Measurements from ENCODE around the gene C10orf67.
"Not testable (repeated sequence)": the region's sequence is repeated elsewhere in the genome, so short reads cannot be mapped to it uniquely, and the experiment has no call there.

The C10orf67 gene

GRCh38 chr10:23263441-23264164 lies 81.0 kb downstream of the C10orf67 start:
- DNase-seq: no peak

GRCh38 chr10:23262928-23263327 lies 81.7 kb downstream of the C10orf67 start:
- no peak for DNase-seq

- DNase-seq: no peak
Measured at GRCh38 chr10:23258516-23258915, 86.1 kb downstream of the C10orf67 start.

- no peak for DNase-seq
Measured at GRCh38 chr10:23253780-23254179, 90.8 kb downstream of the C10orf67 start.

GRCh38 chr10:23252859-23253258 lies 91.7 kb downstream of the C10orf67 start:
- DNase-seq: not testable (repeated sequence)

GRCh38 chr10:23241779-23242178 lies 102.8 kb downstream of the C10orf67 start:
- not testable (repeated sequence) for DNase-seq

- no peak for DNase-seq
Measured at GRCh38 chr10:23238015-23238414, 106.6 kb downstream of the C10orf67 start.

- no peak for DNase-seq
Measured at GRCh38 chr10:23230582-23230981, 114.0 kb downstream of the C10orf67 start.

GRCh38 chr10:23217471-23217870 lies 127.1 kb downstream of the C10orf67 start:
- no peak for DNase-seq

- DNase-seq: no peak
Measured at GRCh38 chr10:23205972-23206642, 138.5 kb downstream of the C10orf67 start.

- DNase-seq: no peak
Measured at GRCh38 chr10:23204773-23205172, 139.8 kb downstream of the C10orf67 start.

- DNase-seq: no peak
Measured at GRCh38 chr10:23203369-23204325, 140.9 kb downstream of the C10orf67 start.

- no peak for DNase-seq
Measured at GRCh38 chr10:23202779-23203178, 141.8 kb downstream of the C10orf67 start.

- no peak for DNase-seq
Measured at GRCh38 chr10:23201837-23202236, 142.8 kb downstream of the C10orf67 start.

GRCh38 chr10:23200997-23201652 lies 143.5 kb downstream of the C10orf67 start:
- no peak for DNase-seq

GRCh38 chr10:23200586-23200985 lies 144.0 kb downstream of the C10orf67 start:
- DNase-seq: no peak

GRCh38 chr10:23199768-23200511 lies 144.7 kb downstream of the C10orf67 start:
- peak; percentile 41 for DNase-seq

GRCh38 chr10:23198940-23199767 lies 145.4 kb downstream of the C10orf67 start:
- DNase-seq: peak; percentile 86

- peak; percentile 69 for DNase-seq
Measured at GRCh38 chr10:23198610-23198939, 146.0 kb downstream of the C10orf67 start.

GRCh38 chr10:23197416-23197861 lies 147.2 kb downstream of the C10orf67 start:
- DNase-seq: peak; percentile 75

- DNase-seq: no peak
Measured at GRCh38 chr10:23196915-23197314, 147.7 kb downstream of the C10orf67 start.
